K562 (cell line): ENCODE data around the gene UBASH3A. TPM values are rescaled to one million over a fixed set of nuclear protein-coding genes. Genes with fewer than 3 reads are reported as not detected.

Experiments
- CTBP1 ChIP-seq: fragments of 450-650 bp; IDR thresholded peaks from 2 replicates; pipeline ENCODE4 v1.6.1; 2016; ENCODE audit warnings: borderline replicate concordance
- PBX2 ChIP-seq, 2 experiments: IDR thresholded peaks in 1 of 2; conservative IDR thresholded peaks in 1 of 2; 2 replicates each; pipeline ENCODE4 v1.6.1; 2016; ENCODE audit warnings: low read depth in 2 of 2, mild to moderate bottlenecking in 1 of 2, missing compliant biosample characterization in 1 of 2, missing genetic modification characterization in 1 of 2, moderate library complexity in 1 of 2
- polyA plus RNA-seq, 8 experiments: library from polyadenylated mRNA; depleted of rRNA in 4 of 8; stranded (reverse) in 5 of 8; unstranded in 3 of 8; fragments of >200 nt; fragmentation: Nextera tagmentation in 2 of 8; fragmentation: Illumina TruSeq in 1 of 8; extraction: Ambion mirVana in 2 of 8; extraction: Trizol in 1 of 8; gene quantifications; 2 replicates each; pipeline versions ENCODE4 v1.2.1 to v1.2.3, GENCODE V29; 2011 to 2014; ENCODE audit warnings: inconsistent platforms in 1 of 8, missing spikeins in 1 of 8
- total RNA-seq, 7 experiments: library from RNA; depleted of rRNA in 6 of 7; stranded (reverse); fragments of >200 nt in 6 of 7; fragmentation: Illumina TruSeq in 2 of 7; extraction: Trizol in 2 of 7; gene quantifications; 2 replicates each; pipeline versions ENCODE4 v1.2.1 to v1.2.3, GENCODE V29; 2011 to 2021; ENCODE audit warnings: low replicate concordance in 1 of 7
- TF ChIP-seq, protein P1 (sequence below), 2 experiments: fragments of 450-650 bp; formaldehyde crosslinking in 1 of 2; IDR thresholded peaks; 2 replicates each; pipeline versions ENCODE4 v1.4.0 to v1.6.1; 2014 to 2020; ENCODE audit warnings: mild to moderate bottlenecking in 2 of 2, borderline replicate concordance in 1 of 2, low read depth in 1 of 2
- TF ChIP-seq, protein P2 (sequence below), 2 experiments: fragments of 450-650 bp; IDR thresholded peaks; 2 replicates each; pipeline ENCODE4 v1.6.1; 2016

Gene UBASH3A
- total and polyA plus RNA-seq, 9 of the 15 experiments (the other 6 are each of a cell fraction or from before 2014, with no cell fraction given) = 0.23 to 1.8 (median 1.1) TPM

DNA sequence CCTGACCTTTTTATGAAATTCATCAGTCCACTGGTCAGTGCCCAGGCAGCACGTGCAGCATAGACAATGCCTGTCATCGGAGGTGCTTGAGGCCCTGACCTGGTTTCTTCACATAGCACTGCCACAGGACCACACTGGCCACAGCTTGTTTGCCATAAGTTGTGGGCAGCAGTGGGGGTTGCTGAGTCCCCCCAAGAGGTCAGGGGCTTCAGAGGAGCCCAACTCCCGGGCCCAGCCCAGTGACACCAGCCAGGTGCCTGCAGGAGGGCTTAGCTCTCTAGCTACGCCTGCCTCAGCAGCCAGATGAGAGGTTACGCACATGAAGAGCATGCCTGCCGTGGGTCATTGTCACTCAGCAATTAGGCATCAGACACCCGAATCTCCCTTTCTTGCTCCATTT, 41.6 kb downstream of the UBASH3A start (continued):
- TF ChIP-seq, protein P1, sequence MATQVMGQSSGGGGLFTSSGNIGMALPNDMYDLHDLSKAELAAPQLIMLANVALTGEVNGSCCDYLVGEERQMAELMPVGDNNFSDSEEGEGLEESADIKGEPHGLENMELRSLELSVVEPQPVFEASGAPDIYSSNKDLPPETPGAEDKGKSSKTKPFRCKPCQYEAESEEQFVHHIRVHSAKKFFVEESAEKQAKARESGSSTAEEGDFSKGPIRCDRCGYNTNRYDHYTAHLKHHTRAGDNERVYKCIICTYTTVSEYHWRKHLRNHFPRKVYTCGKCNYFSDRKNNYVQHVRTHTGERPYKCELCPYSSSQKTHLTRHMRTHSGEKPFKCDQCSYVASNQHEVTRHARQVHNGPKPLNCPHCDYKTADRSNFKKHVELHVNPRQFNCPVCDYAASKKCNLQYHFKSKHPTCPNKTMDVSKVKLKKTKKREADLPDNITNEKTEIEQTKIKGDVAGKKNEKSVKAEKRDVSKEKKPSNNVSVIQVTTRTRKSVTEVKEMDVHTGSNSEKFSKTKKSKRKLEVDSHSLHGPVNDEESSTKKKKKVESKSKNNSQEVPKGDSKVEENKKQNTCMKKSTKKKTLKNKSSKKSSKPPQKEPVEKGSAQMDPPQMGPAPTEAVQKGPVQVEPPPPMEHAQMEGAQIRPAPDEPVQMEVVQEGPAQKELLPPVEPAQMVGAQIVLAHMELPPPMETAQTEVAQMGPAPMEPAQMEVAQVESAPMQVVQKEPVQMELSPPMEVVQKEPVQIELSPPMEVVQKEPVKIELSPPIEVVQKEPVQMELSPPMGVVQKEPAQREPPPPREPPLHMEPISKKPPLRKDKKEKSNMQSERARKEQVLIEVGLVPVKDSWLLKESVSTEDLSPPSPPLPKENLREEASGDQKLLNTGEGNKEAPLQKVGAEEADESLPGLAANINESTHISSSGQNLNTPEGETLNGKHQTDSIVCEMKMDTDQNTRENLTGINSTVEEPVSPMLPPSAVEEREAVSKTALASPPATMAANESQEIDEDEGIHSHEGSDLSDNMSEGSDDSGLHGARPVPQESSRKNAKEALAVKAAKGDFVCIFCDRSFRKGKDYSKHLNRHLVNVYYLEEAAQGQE (IDR thresholded peaks at IDR 0.05; ENCODE audit: borderline replicate concordance) = no peak
- TF ChIP-seq, protein P1 (CRISPR knock-in tag; IDR thresholded peaks at IDR 0.05; ENCODE audit: low read depth) = no peak
- TF ChIP-seq CTBP1 (no peak), PBX2 (CRISPR knock-in tag; IDR thresholded peaks at IDR 0.05; ENCODE audit: low read depth) (no peak), PBX2 (tag; conservative IDR thresholded peaks at IDR 0.05; ENCODE audit: low read depth) (no peak)
- TF ChIP-seq, protein P2, sequence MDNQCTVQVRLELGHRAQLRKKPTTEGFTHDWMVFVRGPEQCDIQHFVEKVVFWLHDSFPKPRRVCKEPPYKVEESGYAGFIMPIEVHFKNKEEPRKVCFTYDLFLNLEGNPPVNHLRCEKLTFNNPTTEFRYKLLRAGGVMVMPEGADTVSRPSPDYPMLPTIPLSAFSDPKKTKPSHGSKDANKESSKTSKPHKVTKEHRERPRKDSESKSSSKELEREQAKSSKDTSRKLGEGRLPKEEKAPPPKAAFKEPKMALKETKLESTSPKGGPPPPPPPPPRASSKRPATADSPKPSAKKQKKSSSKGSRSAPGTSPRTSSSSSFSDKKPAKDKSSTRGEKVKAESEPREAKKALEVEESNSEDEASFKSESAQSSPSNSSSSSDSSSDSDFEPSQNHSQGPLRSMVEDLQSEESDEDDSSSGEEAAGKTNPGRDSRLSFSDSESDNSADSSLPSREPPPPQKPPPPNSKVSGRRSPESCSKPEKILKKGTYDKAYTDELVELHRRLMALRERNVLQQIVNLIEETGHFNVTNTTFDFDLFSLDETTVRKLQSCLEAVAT (IDR thresholded peaks at IDR 0.05) = no peak
